Central memory CD8-positive, alpha-beta T cell (primary cell): ENCODE measurements around the gene CDH23.

Experiments used
- ATAC-seq: fragments of 150-1000 bp; cut with Tn5 transposase; replicated peaks from 2 replicates; pipeline ENCODE4 v1.10.0; 2022; ENCODE audit warnings: mild to moderate bottlenecking, moderate FRiP score, moderate number of reproducible peaks; ENCODE audit not compliant: poor library complexity, severe bottlenecking; ENCODE audit errors: extremely low read depth
- DNase-seq, 2 donors: peaks; one replicate each; pipeline ENCODE4 v3.0.0; 2021; ENCODE audit warnings: low spot score in 2 of 2
- H3K27ac Mint-ChIP-seq: one replicate; pipeline ENCODE4 v1.8.0; 2022; ENCODE audit warnings: low read depth, mild to moderate bottlenecking, moderate library complexity, mixed read lengths
- H3K27me3 Mint-ChIP-seq: one replicate; pipeline ENCODE4 v1.8.0; 2022; ENCODE audit warnings: mixed read lengths
- H3K36me3 Mint-ChIP-seq: one replicate; pipeline ENCODE4 v1.8.0; 2022; ENCODE audit warnings: mild to moderate bottlenecking, moderate library complexity, mixed read lengths; ENCODE audit not compliant: insufficient read depth
- H3K4me1 Mint-ChIP-seq: one replicate; pipeline ENCODE4 v1.8.0; 2022; ENCODE audit warnings: mixed read lengths
- H3K4me3 Mint-ChIP-seq: one replicate; pipeline ENCODE4 v1.8.0; 2022; ENCODE audit warnings: mild to moderate bottlenecking, moderate library complexity, mixed read lengths
- H3K9me3 Mint-ChIP-seq: one replicate; pipeline ENCODE4 v1.8.0; 2022; ENCODE audit warnings: mixed read lengths

The CDH23 gene

DNA sequence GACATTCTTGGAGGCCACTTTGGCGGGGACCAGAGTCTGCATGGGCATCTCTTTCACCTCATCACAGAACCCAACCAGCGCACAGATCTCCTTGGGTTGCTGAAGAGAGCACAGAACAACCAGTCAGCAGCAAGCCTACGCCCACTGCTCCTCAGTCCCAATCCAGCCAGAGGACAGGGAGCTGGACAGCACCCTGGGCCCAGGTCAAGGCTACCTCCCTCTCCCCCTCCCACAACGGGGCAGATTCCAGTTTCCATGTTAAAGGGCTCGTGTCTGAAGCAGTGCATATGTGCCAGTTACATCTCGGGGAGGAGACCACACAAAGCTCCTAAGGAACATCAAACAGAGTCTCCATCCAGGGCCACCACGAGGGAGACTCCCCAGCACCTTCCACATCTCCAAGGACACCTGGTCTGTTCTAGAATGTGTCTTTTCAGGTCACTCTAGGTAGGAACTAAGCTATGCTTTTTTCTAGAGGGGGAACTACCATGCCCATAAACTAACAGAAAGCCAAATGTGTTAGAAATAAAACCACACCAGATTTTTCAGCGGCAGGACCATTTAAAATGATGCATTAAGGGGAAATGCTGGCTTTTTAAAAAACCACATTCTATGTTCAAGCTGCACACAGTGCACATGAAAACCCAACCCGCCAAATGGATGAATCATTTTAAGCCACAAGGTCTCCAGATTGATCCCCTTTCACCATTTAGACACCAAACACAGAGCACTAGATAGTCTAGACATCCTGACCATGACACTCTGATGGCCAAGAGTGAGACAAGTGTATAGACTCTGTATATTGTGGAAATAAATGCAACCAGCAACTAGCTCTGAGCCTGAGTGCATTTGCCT, 425.4 kb downstream of the CDH23 start:
- H3K36me3 Mint-ChIP-seq: peaks cover 50% of the 10 kb centered on the region
- H3K9me3 Mint-ChIP-seq: no peaks in the 10 kb centered on the region
- H3K27me3 Mint-ChIP-seq: no peaks in the 10 kb centered on the region
- H3K27ac Mint-ChIP-seq: peak overlapping the region; percentile 62
- no peak overlapping the region for H3K4me3 Mint-ChIP-seq
- DNase-seq (no peak), ATAC-seq (peak; percentile 82)
- peaks cover 14% of the 10 kb centered on the region for H3K4me1 Mint-ChIP-seq

DNA sequence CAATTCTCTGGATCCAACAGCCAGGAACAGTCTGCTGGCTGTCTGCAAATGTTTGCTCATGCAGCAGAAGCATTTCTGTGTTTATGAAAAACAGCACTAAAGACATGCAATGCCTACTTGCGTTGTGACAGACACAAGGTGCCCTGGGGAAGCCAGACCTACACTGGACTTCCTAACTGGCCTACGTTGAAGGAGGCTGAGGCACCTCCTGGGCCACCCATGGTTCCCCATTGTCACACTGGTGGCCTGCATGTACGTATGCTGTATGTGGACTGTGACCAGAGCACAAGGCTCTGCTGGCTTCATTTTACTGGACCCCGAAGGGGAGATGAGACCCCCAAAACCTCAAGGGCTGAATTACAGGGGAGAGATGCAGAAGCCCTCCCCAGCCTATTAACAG, 426.6 kb downstream of the CDH23 start:
- Mint-ChIP-seq H3K9me3 (no peaks in the 10 kb centered on the region), H3K4me3 (no peak overlapping the region), H3K4me1 (peaks cover 14% of the 10 kb centered on the region), H3K27me3 (no peaks in the 10 kb centered on the region), H3K36me3 (peaks cover 56% of the 10 kb centered on the region), H3K27ac (no peak overlapping the region)
- no peak for DNase-seq
- ATAC-seq: no peak

DNA sequence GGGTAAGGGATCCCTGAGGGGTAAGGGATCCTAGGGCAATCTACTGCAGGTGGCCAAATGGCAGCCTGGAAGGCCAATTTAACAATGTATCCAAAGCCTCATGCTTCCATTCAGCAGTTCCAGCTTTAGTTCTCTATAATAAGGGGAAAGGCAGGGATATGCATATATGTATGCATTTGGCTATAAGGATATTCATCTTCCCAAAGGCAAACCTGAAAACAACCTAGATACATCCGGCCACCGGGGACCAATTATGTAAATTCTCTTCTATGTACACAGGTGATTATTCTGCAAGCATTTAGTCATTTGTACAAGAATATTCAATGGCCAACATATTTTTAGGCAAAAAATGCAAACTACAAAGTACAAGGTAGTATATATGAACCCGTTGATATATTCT, 427.6 kb downstream of the CDH23 start:
- peaks cover 56% of the 10 kb centered on the region for H3K36me3 Mint-ChIP-seq
- ATAC-seq (no peak), DNase-seq (no peak)
- H3K9me3 Mint-ChIP-seq: no peaks in the 10 kb centered on the region
- H3K4me1 Mint-ChIP-seq: peaks cover 14% of the 10 kb centered on the region
- H3K4me3 Mint-ChIP-seq: no peak overlapping the region
- no peaks in the 10 kb centered on the region for H3K27me3 Mint-ChIP-seq
- H3K27ac Mint-ChIP-seq: no peak overlapping the region

DNA sequence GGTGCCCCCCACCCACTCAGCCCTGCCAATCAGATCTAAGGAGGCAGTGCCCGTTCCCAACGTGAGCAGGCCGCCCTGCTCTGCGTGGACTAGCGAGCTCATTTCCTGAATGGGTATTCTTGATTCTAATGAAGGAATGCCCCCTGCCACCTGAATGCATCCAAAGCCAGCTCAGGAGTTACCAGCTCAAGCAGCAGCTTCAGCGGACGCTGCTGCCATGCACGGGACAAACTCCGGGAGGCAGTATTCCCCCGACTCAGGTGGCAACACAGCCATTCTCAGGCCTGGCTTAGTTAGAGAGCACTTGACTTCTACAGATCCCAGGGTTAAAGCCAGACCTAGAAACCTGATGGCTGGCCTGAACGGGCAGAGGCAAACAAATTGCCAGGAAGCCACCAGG, 428.5 kb downstream of the CDH23 start:
- H3K36me3 Mint-ChIP-seq: peaks cover 52% of the 10 kb centered on the region
- DNase-seq (no peak), ATAC-seq (no peak)
- H3K27me3 Mint-ChIP-seq: no peaks in the 10 kb centered on the region
- peaks cover 14% of the 10 kb centered on the region for H3K4me1 Mint-ChIP-seq
- H3K4me3 Mint-ChIP-seq: no peak overlapping the region
- no peak overlapping the region for H3K27ac Mint-ChIP-seq
- H3K9me3 Mint-ChIP-seq: no peaks in the 10 kb centered on the region

DNA sequence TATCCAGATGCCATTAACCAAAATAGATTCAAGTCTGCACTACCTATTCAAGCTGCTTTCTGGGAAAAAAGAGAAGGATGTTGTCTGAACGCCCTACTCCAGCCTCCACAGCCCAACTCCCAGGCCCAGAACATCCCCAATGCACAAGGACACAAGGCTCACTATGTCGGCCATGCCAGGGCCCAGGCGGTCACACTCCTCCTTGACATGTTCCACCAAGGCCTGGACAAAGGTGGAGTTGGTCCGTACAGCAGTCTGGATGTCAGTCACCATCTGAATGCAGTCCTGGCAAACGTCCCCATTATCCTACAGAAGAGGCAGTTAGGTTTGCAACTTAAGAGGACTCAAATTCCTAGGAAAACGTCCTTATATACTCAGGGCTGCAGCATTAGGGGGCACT, 431.1 kb downstream of the CDH23 start:
- Mint-ChIP-seq H3K27ac (no peak overlapping the region), H3K9me3 (no peaks in the 10 kb centered on the region), H3K36me3 (peaks cover 63% of the 10 kb centered on the region), H3K4me1 (no peaks in the 10 kb centered on the region), H3K4me3 (no peak overlapping the region), H3K27me3 (no peaks in the 10 kb centered on the region)
- ATAC-seq: no peak
- DNase-seq: no peak

- H3K27ac Mint-ChIP-seq: no peak overlapping the region
- ATAC-seq (no peak), DNase-seq (no peak)
- H3K9me3 Mint-ChIP-seq: no peaks in the 10 kb centered on the region
- H3K4me1 Mint-ChIP-seq: no peaks in the 10 kb centered on the region
- H3K36me3 Mint-ChIP-seq: peaks cover 59% of the 10 kb centered on the region
- H3K4me3 Mint-ChIP-seq: no peak overlapping the region
- no peaks in the 10 kb centered on the region for H3K27me3 Mint-ChIP-seq
These were observed 432.0 kb downstream of the CDH23 start for GRCh38 chr10:71828702-71829101.

- no peak for ATAC-seq
- Mint-ChIP-seq H3K36me3 (peaks cover 58% of the 10 kb centered on the region), H3K4me1 (no peaks in the 10 kb centered on the region), H3K9me3 (no peaks in the 10 kb centered on the region), H3K27me3 (no peaks in the 10 kb centered on the region), H3K27ac (no peak overlapping the region), H3K4me3 (no peak overlapping the region)
- no peak for DNase-seq
These were observed 432.5 kb downstream of the CDH23 start for GRCh38 chr10:71829171-71829570.

DNA sequence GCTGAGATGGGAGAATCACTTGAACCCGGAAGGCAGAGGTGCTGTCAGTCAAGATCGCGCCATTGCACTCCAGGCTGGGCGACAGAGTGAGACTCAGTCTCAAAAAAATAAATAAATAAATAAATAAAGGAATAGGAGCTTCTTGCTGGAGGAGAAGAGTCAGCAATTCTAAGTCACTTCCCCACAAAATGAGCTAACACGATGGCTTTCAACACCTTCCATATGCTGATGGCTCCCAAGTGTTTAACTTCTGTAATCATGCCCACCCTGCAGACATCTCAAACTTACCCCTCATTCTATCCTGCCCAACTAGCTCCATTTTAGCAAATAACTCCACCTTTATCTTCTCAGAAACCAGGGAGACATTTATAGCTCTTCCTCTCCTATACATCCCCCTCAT, 433.2 kb downstream of the CDH23 start:
- Mint-ChIP-seq H3K9me3 (no peaks in the 10 kb centered on the region), H3K4me3 (no peak overlapping the region), H3K4me1 (no peaks in the 10 kb centered on the region), H3K27me3 (no peaks in the 10 kb centered on the region), H3K27ac (no peak overlapping the region), H3K36me3 (peaks cover 56% of the 10 kb centered on the region)
- DNase-seq (no peak), ATAC-seq (no peak)

DNA sequence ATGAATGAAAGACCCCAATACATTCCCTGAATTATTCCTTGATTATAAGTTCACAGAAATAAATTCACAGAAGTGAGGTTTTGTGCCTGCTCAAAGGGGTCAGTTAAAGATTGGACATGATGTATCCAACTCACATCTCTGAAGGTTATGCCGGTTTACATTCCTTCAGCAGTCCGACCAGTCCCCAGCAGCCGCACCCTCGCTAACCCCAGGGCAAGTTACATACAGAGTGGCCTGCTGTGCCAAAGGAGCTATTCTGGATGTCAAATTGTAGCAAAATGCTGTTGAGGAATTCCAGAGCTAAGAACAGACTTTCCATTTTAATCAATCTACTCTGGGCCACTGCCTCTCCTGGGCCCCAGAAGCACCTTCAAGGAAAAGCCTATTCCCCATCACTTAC, 434.0 kb downstream of the CDH23 start:
- no peak overlapping the region for H3K27ac Mint-ChIP-seq
- no peak overlapping the region for H3K4me3 Mint-ChIP-seq
- DNase-seq: no peak
- H3K27me3 Mint-ChIP-seq: no peaks in the 10 kb centered on the region
- H3K36me3 Mint-ChIP-seq: peaks cover 53% of the 10 kb centered on the region
- peaks cover under 1% of the 10 kb centered on the region for H3K4me1 Mint-ChIP-seq
- no peak for ATAC-seq
- H3K9me3 Mint-ChIP-seq: no peaks in the 10 kb centered on the region

GRCh38 chr10:71831646-71832552, 435.2 kb downstream of the CDH23 start:
- ATAC-seq: no peak
- peaks cover 43% of the 10 kb centered on the region for H3K36me3 Mint-ChIP-seq
- DNase-seq: no peak
- no peak overlapping the region for H3K4me3 Mint-ChIP-seq
- H3K27ac Mint-ChIP-seq: no peak overlapping the region
- no peaks in the 10 kb centered on the region for H3K27me3 Mint-ChIP-seq
- H3K4me1 Mint-ChIP-seq: peaks cover 12% of the 10 kb centered on the region
- H3K9me3 Mint-ChIP-seq: no peaks in the 10 kb centered on the region

DNA sequence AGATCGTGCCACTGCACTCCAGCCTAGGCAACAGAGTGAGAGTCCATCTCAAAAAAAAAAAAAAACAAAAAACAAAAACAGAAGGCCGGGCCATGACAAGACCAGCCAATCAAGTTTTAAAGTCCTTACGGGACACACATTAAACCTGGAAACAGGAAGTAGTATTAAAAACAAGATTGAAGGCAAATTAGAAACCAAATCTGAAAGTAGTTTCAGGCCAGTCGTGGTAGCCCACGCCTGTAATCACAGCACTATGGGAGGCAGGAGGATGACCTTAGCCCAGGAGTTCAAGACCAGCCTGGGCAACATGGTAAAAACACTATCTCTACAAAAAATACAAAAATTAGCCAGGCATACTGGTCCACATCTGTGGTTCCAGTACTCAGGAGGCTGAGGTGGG, 436.2 kb downstream of the CDH23 start:
- no peak for DNase-seq
- ATAC-seq: no peak
- peaks cover 34% of the 10 kb centered on the region for H3K36me3 Mint-ChIP-seq
- H3K4me3 Mint-ChIP-seq: no peak overlapping the region
- H3K4me1 Mint-ChIP-seq: peaks cover 23% of the 10 kb centered on the region
- no peak overlapping the region for H3K27ac Mint-ChIP-seq
- no peaks in the 10 kb centered on the region for H3K27me3 Mint-ChIP-seq
- H3K9me3 Mint-ChIP-seq: no peaks in the 10 kb centered on the region

- peaks cover 33% of the 10 kb centered on the region for H3K36me3 Mint-ChIP-seq
- DNase-seq (no peak), ATAC-seq (no peak)
- peaks cover 30% of the 10 kb centered on the region for H3K4me1 Mint-ChIP-seq
- H3K4me3 Mint-ChIP-seq: no peak overlapping the region
- H3K9me3 Mint-ChIP-seq: no peaks in the 10 kb centered on the region
- H3K27me3 Mint-ChIP-seq: no peaks in the 10 kb centered on the region
- no peak overlapping the region for H3K27ac Mint-ChIP-seq
These were observed 437.0 kb downstream of the CDH23 start for GRCh38 chr10:71833451-71834342.
